MCF 10A (cell line): Measurements from ENCODE around the gene BICD1. TPM values are rescaled to one million over a fixed set of nuclear protein-coding genes. Genes with fewer than 3 reads are reported as not detected.

Experiments used
- BruUV-seq: library from RNA; stranded (reverse); fragments of 400-500 nt; replicated peaks from 2 replicates; lab custom pipeline; 2021; lab: Mats Ljungman, UMichigan
- CTCF ChIA-PET: fragments of 300-600 bp; sonication (Branson Sonifier 250); formaldehyde crosslinking; extraction: SDS; loops from one replicate; lab custom pipeline; 2021; ENCODE audit warnings: antibody characterized with exemption, inconsistent platforms; lab: Yijun Ruan, JAX
- POLR2A ChIA-PET: fragments of 300-600, 350-650 bp; sonication (Branson Sonifier 250); formaldehyde crosslinking; extraction: SDS; loops from one replicate; lab custom pipeline; 2020; ENCODE audit warnings: antibody characterized with exemption, inconsistent platforms; lab: Yijun Ruan, JAX
- DNase-seq: peaks from one replicate; pipeline ENCODE4 v3.0.0-alpha.2; 2018; ENCODE audit not compliant: unreplicated experiment
- H3K27ac Mint-ChIP-seq: one replicate; pipeline ENCODE4 v1.8.0; 2022; ENCODE audit warnings: mild to moderate bottlenecking, low read depth, mixed read lengths; ENCODE audit not compliant: unreplicated experiment
- H3K27me3 Mint-ChIP-seq: one replicate; pipeline ENCODE4 v1.8.0; 2022; ENCODE audit warnings: mixed read lengths; ENCODE audit not compliant: insufficient read depth, unreplicated experiment
- H3K36me3 Mint-ChIP-seq: one replicate; pipeline ENCODE4 v1.8.0; 2022; ENCODE audit warnings: mild to moderate bottlenecking, moderate library complexity, mixed read lengths; ENCODE audit not compliant: insufficient read depth, unreplicated experiment
- H3K4me1 Mint-ChIP-seq: one replicate; pipeline ENCODE4 v1.8.0; 2022; ENCODE audit warnings: mixed read lengths; ENCODE audit not compliant: insufficient read depth, unreplicated experiment
- H3K4me3 Mint-ChIP-seq: one replicate; pipeline ENCODE4 v1.8.0; 2022; ENCODE audit warnings: mild to moderate bottlenecking, moderate library complexity, mixed read lengths; ENCODE audit not compliant: unreplicated experiment
- H3K9me3 Mint-ChIP-seq: one replicate; pipeline ENCODE4 v1.8.0; 2022; ENCODE audit warnings: mixed read lengths; ENCODE audit not compliant: unreplicated experiment
- CTCF ChIP-seq: fragments of 200-600 bp; IDR thresholded peaks from one replicate; pipeline ENCODE4 v1.8.0; 2022; ENCODE audit warnings: antibody characterized with exemption, mild to moderate bottlenecking; ENCODE audit not compliant: unreplicated experiment
- intact Hi-C: fragments of 100-400 bp; cut with micrococcal nuclease; formaldehyde crosslinking; loops from 2 replicates; pipeline ENCODE4 v1.14.1; 2022
- total RNA-seq: library from RNA; stranded (reverse); gene quantifications from 2 replicates; pipeline ENCODE4 v1.2.3, GENCODE V29; 2022

The BICD1 gene
- total RNA-seq, 1 experiment from 2014 or later, result 49.3 TPM

- DNase-seq, result no peak
- Mint-ChIP-seq H3K4me1 (peaks cover 7% of the 10 kb centered on the region), H3K4me3 (no peak overlapping the region), H3K9me3 (no peaks in the 10 kb centered on the region), H3K27ac (no peak overlapping the region), H3K27me3 (no peaks in the 10 kb centered on the region), H3K36me3 (peaks cover 18% of the 10 kb centered on the region)
- intact Hi-C loops, result no loop called here
- POLR2A ChIA-PET, result interaction anchor here (1.3 kb wide), 1 partner anchor 348 kb away, joined by 3 read pairs; no protein-coding TSS in a partner anchor
- no TSS peak for BruUV-seq
- CTCF ChIA-PET, result interaction anchor here (0.6 to 6.0 kb wide), 7 partner anchors 9 to 654 kb away, joined by 4 to 34 read pairs (median 5); no protein-coding TSS in a partner anchor
- TF ChIP-seq CTCF, result no peak
These were observed 200.7 kb downstream of the BICD1 start for GRCh38 chr12:32307326-32307725.

GRCh38 chr12:32309811-32310736 lies 203.4 kb downstream of the BICD1 start:
- H3K27me3 Mint-ChIP-seq, result no peaks in the 10 kb centered on the region
- H3K4me3 Mint-ChIP-seq, result no peak overlapping the region
- no peaks in the 10 kb centered on the region for H3K9me3 Mint-ChIP-seq
- no peak overlapping the region for H3K27ac Mint-ChIP-seq
- no TSS peak for BruUV-seq
- TF ChIP-seq CTCF, result no peak
- ChIA-PET CTCF (interaction anchor here (0.5 to 6.0 kb wide), 16 partner anchors 13 to 970 kb away, joined by 3 to 49 read pairs (median 5); partner anchors contain the start of genes ETFBKMT and RESF1), POLR2A (interaction anchor here (0.6 to 2.5 kb wide), 4 partner anchors 13 to 657 kb away, joined by 3 to 13 read pairs (median 4); no protein-coding TSS in a partner anchor)
- peak; percentile 18 for DNase-seq
- peaks cover 18% of the 10 kb centered on the region for H3K36me3 Mint-ChIP-seq
- peaks cover 7% of the 10 kb centered on the region for H3K4me1 Mint-ChIP-seq
- intact Hi-C loops, result loop anchor here (5.0 kb wide), 1 partner anchor 348 kb away; no protein-coding TSS in a partner anchor

- POLR2A ChIA-PET, result interaction anchor here (0.5 to 2.5 kb wide), 9 partner anchors 12 to 723 kb away, joined by 3 to 13 read pairs (median 3); no protein-coding TSS in a partner anchor
- peak overlapping the region; percentile 68 for H3K27ac Mint-ChIP-seq
These were observed 205.5 kb downstream of the BICD1 start for GRCh38 chr12:32312049-32312670.

More at GRCh38 chr12:32312049-32312670, 205.5 kb downstream of the BICD1 start:
- no TSS peak for BruUV-seq
- peaks cover 4% of the 10 kb centered on the region for H3K36me3 Mint-ChIP-seq
- peak; percentile 68 for DNase-seq
- H3K27me3 Mint-ChIP-seq, result no peaks in the 10 kb centered on the region
- peaks cover 7% of the 10 kb centered on the region for H3K4me1 Mint-ChIP-seq
- H3K4me3 Mint-ChIP-seq, result no peak overlapping the region
- CTCF ChIA-PET, result interaction anchor here (0.6 to 5.1 kb wide), 45 partner anchors 9 to 1101 kb away, joined by 3 to 49 read pairs (median 4); partner anchors contain the start of gene BICD1
- no peaks in the 10 kb centered on the region for H3K9me3 Mint-ChIP-seq
- intact Hi-C loops, result loop anchor here (1.0 to 5.0 kb wide), 5 partner anchors 205 to 659 kb away; partner anchors contain the start of gene BICD1
- peak; percentile 58 for TF ChIP-seq CTCF
